ENCODE measurements around the gene WAS. TPM values are rescaled to one million over a fixed set of nuclear protein-coding genes. Genes with fewer than 3 reads are reported as not detected.
"Not testable (repeated sequence)": the region's sequence is repeated elsewhere in the genome, so short reads cannot be mapped to it uniquely, and the experiment has no call there.

Gene WAS
- total and polyA plus RNA-seq, 11 donors: 1.1 to 26.8 (median 2.9) TPM

GRCh38 chrX:48684134-48684533 lies 535 bp downstream of the WAS start:
- Histone ChIP-seq H3K27me3 (no peaks in the 10 kb centered on the region), H3K27ac (peak overlapping the region in 2 of 12 donors; percentile 34 to 93), H3K4me1 (peaks cover 0 to 5% (median 0%) of the 10 kb centered on the region in 12 donors), H3K36me3 (no peaks in the 10 kb centered on the region), H3K9me3 (no peaks in the 10 kb centered on the region), H3K4me3 (peak overlapping the region in 6 of 12 donors; percentile 11 to 58 (median 28))
- intact Hi-C loops (cut with DNase I): no loop called here
- 71 to 77% (median 74%) methylated on average over 7 of the region's 7 CpGs for WGBS, 4 donors
- ATAC-seq: no peak
- TF ChIP-seq POLR2A (IDR thresholded peaks at IDR 0.05): no peak
- no peak for TF ChIP-seq CTCF (IDR thresholded peaks at IDR 0.05)
- no peak for DNase-seq

- Histone ChIP-seq H3K27ac (no peak overlapping the region), H3K4me1 (peaks cover 0 to 5% (median 0%) of the 10 kb centered on the region in 12 donors), H3K9me3 (no peaks in the 10 kb centered on the region), H3K36me3 (no peaks in the 10 kb centered on the region), H3K4me3 (no peak overlapping the region), H3K27me3 (no peaks in the 10 kb centered on the region)
- ATAC-seq: no peak
- no peak for DNase-seq
- intact Hi-C loops (cut with DNase I): no loop called here
- 73 to 76% (median 75%) methylated on average over 12 of the region's 12 CpGs for WGBS, 4 donors
- TF ChIP-seq POLR2A (IDR thresholded peaks at IDR 0.05): no peak
- TF ChIP-seq CTCF (IDR thresholded peaks at IDR 0.05): no peak
Observed at GRCh38 chrX:48685416-48685815, 1.8 kb downstream of the WAS start.

- intact Hi-C loops (cut with DNase I): no loop called here
- H3K4me3 ChIP-seq: no peak overlapping the region
- ATAC-seq (no peak), DNase-seq (no peak)
- TF ChIP-seq POLR2A (IDR thresholded peaks at IDR 0.05) (no peak), CTCF (IDR thresholded peaks at IDR 0.05) (no peak)
- H3K27me3 ChIP-seq: peaks cover 0 to 10% (median 0%) of the 10 kb centered on the region in 9 donors
- H3K36me3 ChIP-seq: no peaks in the 10 kb centered on the region
- H3K4me1 ChIP-seq: no peaks in the 10 kb centered on the region
- no peak overlapping the region for H3K27ac ChIP-seq
- H3K9me3 ChIP-seq: no peaks in the 10 kb centered on the region
- WGBS, 4 donors: 26 to 71% (median 51%) methylated on average over 15 to 18 of the region's 19 CpGs
Observed at GRCh38 chrX:48688531-48689150, 5.0 kb downstream of the WAS start.

- 40 to 50% (median 47%) methylated on average over 8 to 11 of the region's 11 CpGs for WGBS, 4 donors
- no peak overlapping the region for H3K4me3 ChIP-seq
- DNase-seq (no peak), ATAC-seq (no peak)
- no peaks in the 10 kb centered on the region for H3K36me3 ChIP-seq
- peaks cover 0 to 10% (median 0%) of the 10 kb centered on the region in 9 donors for H3K27me3 ChIP-seq
- H3K9me3 ChIP-seq: no peaks in the 10 kb centered on the region
- no peaks in the 10 kb centered on the region for H3K4me1 ChIP-seq
- H3K27ac ChIP-seq: no peak overlapping the region
- TF ChIP-seq POLR2A (IDR thresholded peaks at IDR 0.05) (no peak), CTCF (IDR thresholded peaks at IDR 0.05) (no peak)
- intact Hi-C loops (cut with DNase I): no loop called here
Observed at GRCh38 chrX:48689208-48689920, 5.8 kb downstream of the WAS start.

GRCh38 chrX:48691746-48692145 lies 8.1 kb downstream of the WAS start:
- H3K9me3 ChIP-seq, DNase-seq, H3K27ac ChIP-seq, ATAC-seq, H3K36me3 ChIP-seq, H3K4me3 ChIP-seq, H3K4me1 ChIP-seq: not testable (repeated sequence)
- peaks cover 0 to 10% (median 0%) of the 10 kb centered on the region in 9 donors for H3K27me3 ChIP-seq
- WGBS, 4 donors: 78 to 90% (median 87%) methylated on average over 5 of the region's 5 CpGs
- intact Hi-C loops (cut with DNase I): loop anchor here in 2 of 10 donors (10.0 kb wide), 3 partner anchors 113 to 363 kb away; partner anchors contain the start of genes CCDC120 (in 1 of the 2), HDAC6 (in 1 of the 2), PQBP1 (in 1 of the 2) and TIMM17B (in 1 of the 2)

All from heart left ventricle (tissue), 16 donors.